ELF-1 (cell line): Measurements from ENCODE around the gene HIRA.
"Not testable (repeated sequence)": the region's sequence is repeated elsewhere in the genome, so short reads cannot be mapped to it uniquely, and the experiment has no call there.

Experiments
- DNase-seq: peaks from one replicate; pipeline ENCODE4 v3.0.0-alpha.2; 2016; ENCODE audit warnings: low read depth, low spot score

The HIRA gene

GRCh38 chr22:19440411-19441195 is 9.1 kb upstream of the HIRA start:
- DNase-seq = no peak

DNA sequence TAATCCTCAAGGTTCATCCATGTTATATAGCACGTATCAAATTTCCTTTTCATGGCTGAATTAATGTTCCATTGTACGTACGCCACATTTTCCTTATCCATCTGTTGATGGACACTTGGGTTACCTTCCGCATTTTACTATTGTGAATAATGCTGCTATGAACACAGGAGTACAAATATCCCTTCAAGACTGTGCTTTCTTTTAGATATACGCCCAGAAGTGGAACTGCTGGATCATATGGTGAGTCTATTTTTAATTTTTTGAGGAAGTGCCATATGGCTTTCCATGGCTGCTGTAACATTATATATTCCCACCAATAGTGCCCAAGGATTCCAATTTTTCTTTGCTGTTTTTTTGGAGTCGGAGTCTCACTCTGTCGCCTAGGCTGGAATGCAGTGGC is 6.8 kb upstream of the HIRA start:
- no peak for DNase-seq

- DNase-seq = not testable (repeated sequence)
Observed at GRCh38 chr22:19436444-19437161, 5.1 kb upstream of the HIRA start.

DNA sequence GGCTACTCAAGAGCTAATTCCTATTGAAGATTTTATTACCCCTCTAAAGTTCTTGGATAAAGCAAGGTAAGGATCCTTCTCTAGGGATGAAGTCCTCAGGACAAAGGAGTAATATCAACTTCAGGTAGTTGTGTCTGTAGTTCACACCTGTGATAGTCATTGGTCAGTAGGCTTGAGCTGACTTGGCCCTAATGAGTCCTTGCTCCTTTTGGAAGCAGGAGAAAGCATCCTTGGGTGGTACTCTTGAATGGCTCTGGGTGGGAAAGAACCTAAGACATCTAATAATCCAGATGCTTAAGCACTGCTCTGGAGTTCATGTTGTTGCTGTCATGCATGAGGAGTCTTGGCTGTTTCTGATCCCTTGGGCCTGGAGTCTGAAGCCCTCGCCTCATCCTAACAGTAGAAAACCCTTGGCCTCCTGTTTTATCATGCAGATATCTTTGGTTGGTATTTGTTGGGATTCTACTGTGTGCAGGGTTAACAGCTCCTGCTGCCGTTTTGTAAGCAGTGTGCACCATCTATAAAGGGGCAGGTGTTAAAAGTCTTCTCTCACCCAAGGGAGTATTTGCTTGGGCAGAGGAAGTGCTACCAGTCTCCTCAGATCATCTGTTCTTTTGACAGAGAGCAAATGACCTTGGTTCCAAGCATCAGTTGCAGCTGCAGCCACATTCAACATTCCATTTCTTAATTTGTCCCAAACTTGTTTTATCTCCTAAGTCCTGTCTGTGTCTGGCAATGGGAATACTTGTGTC is 3.5 kb upstream of the HIRA start:
- no peak for DNase-seq

- DNase-seq = no peak
Observed at GRCh38 chr22:19434401-19434800, 2.9 kb upstream of the HIRA start.

GRCh38 chr22:19432133-19432851 is 759 bp upstream of the HIRA start, which contains the start of gene MRPL40:
TSS of gene MRPL40 (plus strand) at chr22:19432545. CDS start at chr22:19432555, 10 bp downstream.
- peak; percentile 92 for DNase-seq

- DNase-seq = peak; percentile 60
Observed at GRCh38 chr22:19430890-19431541, 517 bp downstream of the HIRA start.

DNA sequence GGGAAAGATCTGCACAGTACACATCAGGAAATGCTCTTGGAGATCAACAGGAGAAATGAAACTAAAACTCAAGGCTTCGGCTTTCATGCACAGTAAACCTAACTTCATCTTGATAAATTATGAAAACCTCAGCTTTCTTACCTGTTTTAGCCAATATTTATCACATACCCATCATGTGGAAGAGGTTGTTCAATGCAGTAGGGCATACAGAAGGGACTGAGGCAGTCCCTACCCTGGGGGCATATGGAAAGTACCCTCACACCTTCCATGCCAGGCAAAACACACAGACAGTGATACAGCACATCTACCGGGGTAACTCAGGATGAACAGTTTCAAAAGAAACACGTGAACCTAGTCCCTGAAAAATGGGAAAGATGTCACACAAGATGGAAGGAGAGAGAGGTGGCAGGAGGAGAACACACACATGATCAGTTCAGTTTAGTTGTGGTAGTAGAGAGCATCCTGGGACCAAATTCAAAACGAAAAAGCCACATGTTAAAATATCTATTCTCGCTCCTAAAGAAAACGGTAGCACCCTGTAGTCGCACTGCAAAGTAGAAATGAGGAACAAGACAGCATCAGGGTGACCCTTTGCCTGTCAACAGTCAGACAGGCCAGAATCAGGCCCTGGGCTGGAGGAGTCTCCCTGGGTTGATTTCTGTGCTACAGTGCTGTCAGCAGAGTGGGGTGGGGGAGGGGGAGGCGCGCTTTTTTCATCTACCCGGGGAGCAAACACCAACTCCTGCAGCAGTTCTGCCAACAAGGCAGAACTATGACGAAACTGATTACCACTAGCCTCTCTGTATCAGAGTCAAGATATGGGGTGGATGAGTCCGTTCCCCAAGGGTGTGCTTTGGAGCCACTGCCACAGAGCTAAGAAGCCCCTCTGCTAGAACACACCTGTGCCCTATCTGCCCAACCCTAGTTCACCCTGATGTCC is 1.3 kb downstream of the HIRA start:
- DNase-seq = peak; percentile 42

DNA sequence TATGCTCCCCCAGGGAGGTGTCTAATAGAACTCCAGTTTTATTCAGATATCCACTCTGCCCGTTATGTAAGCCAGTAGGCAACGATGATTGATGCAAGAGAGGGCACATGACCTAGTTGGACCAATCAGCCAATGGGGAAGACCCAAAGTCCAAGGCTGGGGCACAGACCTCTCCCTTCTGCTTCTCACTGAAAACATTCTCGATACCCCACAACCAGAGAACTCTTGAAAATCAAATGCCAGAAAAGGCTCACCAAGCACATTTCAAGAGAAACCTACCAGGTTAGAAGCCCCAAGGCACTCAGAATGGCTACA is 7.4 kb downstream of the HIRA start:
- DNase-seq = no peak

DNA sequence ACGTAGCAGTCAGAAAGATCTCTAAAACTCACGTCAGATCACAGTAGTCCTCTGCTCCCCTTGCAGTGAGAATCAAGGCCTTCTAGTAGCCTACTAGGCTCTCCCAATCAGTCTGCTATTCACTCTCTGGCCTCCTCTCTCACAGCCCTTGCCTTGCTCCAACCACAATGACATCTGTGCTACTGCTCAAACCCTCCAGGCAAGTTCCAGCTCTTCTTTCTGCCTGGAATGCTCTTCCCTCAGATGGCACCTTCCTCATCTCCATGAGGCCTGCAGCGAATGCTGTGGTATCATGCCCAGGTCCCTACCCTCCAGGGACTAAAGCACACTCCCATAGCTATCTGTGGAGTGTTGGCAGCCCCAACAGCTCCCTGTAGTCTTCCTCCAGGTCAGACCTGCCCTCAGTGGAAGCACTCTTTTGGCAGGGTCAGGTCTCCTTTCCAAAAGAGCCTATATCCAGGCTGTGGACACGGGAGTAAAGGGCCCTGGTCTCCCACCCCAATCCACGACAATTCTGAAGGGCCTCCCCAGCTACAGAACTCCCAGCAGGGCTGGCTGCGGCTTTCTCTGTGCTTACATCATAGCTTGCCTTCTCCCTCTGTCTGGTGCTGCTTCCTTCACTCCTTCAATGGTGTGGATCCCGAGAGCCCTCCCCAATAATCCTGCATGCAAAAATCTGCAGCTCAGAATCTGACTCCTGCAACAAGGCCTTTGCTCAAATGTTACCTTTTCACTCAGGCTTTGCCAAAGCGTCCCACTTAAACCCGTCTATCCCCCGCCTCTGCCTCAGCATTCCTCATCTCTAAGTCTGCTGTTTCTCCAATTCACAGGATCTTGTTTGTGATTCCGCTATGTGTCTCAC is 8.9 kb downstream of the HIRA start:
- DNase-seq = peak; percentile 44

- no peak for DNase-seq
Observed at GRCh38 chr22:19420321-19420720, 11.2 kb downstream of the HIRA start.

DNA sequence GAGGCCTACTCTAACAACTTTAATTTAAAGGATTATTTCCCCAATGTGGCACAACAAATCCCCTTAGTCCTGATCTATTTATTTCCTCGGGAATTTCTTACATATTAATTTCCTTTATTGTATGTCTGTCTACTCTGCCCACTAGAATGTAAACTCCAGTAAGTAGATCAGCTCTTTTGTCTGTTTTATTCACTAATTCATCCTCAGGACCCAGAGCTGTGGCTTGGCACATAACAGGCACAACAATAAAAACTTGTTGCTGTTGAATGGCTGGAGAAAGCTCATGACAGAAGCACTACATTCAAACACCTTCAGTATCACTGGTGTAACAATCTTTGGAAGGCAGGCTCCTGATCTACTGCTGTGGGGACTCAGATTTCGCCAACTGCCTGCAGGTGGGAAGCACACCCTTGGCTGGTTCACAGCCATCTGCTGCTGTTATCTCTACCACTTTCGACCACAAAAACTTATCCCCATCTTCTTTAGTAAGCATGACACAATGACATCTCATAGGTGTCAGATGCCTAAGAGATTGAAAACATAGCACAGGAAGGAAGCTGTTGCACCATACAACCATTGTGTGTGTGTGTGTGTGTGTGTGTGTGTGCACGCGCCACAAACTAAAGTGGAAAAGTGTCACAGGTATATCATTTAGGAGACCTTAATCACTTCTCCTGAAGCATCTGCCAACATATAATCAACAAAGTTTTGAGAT is 11.9 kb downstream of the HIRA start:
- no peak for DNase-seq

DNA sequence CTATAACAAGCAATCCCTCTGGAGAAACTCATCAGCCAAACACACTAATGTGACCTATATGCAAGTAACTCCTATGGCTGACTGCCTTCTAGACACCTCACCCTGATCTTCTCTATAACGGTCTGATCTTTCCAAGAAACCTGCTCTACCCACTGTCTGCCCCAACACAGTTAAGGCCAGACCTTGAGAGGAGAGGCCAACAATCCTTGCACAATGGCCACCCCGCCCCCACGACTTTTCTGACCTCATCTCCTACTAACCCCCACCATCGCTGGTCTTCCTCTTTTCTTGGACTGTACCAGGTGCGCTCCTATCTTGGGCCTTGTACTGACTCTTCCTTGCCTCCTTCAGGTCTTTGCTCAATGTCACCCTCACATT is 12.5 kb downstream of the HIRA start:
- no peak for DNase-seq

DNA sequence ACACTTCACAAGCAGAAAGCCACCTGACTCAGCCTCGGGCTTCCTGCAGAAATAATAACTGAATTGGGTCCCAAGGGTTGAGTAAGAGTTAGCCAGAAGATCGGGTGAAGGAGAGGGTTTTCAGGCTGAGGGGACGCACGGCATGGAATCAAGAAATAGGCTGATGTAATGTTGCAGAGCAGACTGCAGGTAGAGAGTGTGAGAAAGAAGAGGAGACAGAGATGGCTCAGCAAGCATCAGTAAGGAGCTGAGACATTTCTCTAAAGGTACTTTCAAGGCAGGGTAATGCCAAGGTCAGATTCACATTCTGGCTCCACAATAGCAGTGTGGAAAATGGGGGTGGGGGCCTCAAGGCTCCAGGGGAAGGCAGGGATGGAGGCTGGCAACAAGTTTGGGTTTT is 18.6 kb downstream of the HIRA start:
- DNase-seq = no peak

- no peak for DNase-seq
Observed at GRCh38 chr22:19412478-19412877, 19.1 kb downstream of the HIRA start.

GRCh38 chr22:19411690-19412045 is 19.9 kb downstream of the HIRA start:
- DNase-seq = no peak

DNA sequence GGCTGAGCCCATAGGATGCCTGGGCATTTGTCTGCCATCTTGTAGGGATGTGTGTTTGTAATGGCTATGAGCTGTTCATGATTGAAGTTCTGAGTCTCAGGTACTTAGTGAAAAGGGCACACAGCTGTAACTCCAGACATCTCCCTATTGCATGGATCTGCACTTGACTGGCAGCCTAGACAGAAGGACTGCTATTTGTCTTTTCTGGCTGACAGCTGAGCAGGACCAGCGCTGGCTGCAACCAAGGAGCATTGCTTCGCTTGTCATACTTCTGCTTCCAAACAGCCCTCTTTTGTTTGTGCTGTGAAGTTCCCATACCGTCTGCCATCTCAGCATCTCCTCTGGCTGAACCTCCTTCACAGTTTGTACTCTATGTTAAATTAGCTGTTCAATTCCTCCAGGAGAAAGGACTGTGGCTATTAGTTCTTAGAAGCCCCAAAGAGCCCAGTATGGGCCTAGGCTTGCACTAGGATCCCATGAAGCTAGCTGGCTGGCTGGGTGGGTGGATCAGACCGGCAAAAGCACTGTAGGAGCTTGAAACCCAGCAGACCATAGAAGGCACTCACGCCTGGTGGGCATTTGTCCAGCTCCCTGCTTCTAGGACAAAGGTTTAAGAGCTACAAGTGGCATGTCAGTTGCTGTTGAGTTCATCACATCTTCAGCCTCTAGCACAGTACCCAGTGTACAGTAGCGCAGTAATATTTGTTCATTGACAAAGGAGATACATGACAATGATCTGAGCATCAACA is 20.4 kb downstream of the HIRA start:
- no peak for DNase-seq
